NCI-H128 (cell line): Measurements from ENCODE around the gene UIMC1.

ENCODE experiments used
- DNase-seq: peaks from one replicate; lab custom pipeline; 2025; ENCODE audit not compliant: unreplicated experiment; lab: John Stamatoyannopoulos, UW

UIMC1 gene

GRCh38 chr5:176955895-176956294 lies 50.7 kb downstream of the UIMC1 start:
- DNase-seq, result no peak

- DNase-seq, result no peak
These were observed 52.5 kb downstream of the UIMC1 start for GRCh38 chr5:176954050-176954449.

GRCh38 chr5:176952531-176953193 lies 53.9 kb downstream of the UIMC1 start:
- DNase-seq, result no peak

GRCh38 chr5:176948458-176948857 lies 58.1 kb downstream of the UIMC1 start:
- no peak for DNase-seq

GRCh38 chr5:176947847-176948246 lies 58.7 kb downstream of the UIMC1 start:
- DNase-seq, result no peak

- DNase-seq, result no peak
These were observed 62.3 kb downstream of the UIMC1 start for GRCh38 chr5:176944268-176944667.

GRCh38 chr5:176943816-176944215 lies 62.8 kb downstream of the UIMC1 start:
- DNase-seq, result no peak

GRCh38 chr5:176941951-176942350 lies 64.6 kb downstream of the UIMC1 start:
- DNase-seq, result no peak

GRCh38 chr5:176938472-176938871 lies 68.1 kb downstream of the UIMC1 start:
- DNase-seq, result no peak

- DNase-seq, result no peak
These were observed 71.6 kb downstream of the UIMC1 start for GRCh38 chr5:176935017-176935416.

- DNase-seq, result no peak
These were observed 72.2 kb downstream of the UIMC1 start for GRCh38 chr5:176934309-176934930.

GRCh38 chr5:176929654-176930053 lies 76.9 kb downstream of the UIMC1 start:
- DNase-seq, result no peak

GRCh38 chr5:176927562-176927961 lies 79.0 kb downstream of the UIMC1 start:
- no peak for DNase-seq

- DNase-seq, result no peak
These were observed 83.8 kb downstream of the UIMC1 start for GRCh38 chr5:176922817-176923216.

GRCh38 chr5:176921714-176922113 lies 84.9 kb downstream of the UIMC1 start:
- no peak for DNase-seq

- no peak for DNase-seq
These were observed 88.0 kb downstream of the UIMC1 start for GRCh38 chr5:176918613-176919012.

GRCh38 chr5:176916337-176916736 lies 90.2 kb downstream of the UIMC1 start:
- DNase-seq, result no peak

- DNase-seq, result no peak
These were observed 90.7 kb downstream of the UIMC1 start for GRCh38 chr5:176915906-176916305.

- no peak for DNase-seq
These were observed 94.5 kb downstream of the UIMC1 start for GRCh38 chr5:176912115-176912514.

GRCh38 chr5:176908675-176909368 lies 97.8 kb downstream of the UIMC1 start:
- DNase-seq, result no peak

GRCh38 chr5:176906796-176907195 lies 99.8 kb downstream of the UIMC1 start:
- DNase-seq, result no peak

GRCh38 chr5:176906126-176906525 lies 100.5 kb downstream of the UIMC1 start:
- no peak for DNase-seq
